ENCODE measurements around the gene NUCB1. TPM values are rescaled to one million over a fixed set of nuclear protein-coding genes. Genes with fewer than 3 reads are reported as not detected.

The NUCB1 gene
- total and polyA plus RNA-seq, 10 donors, result 67.6 to 321 (median 237) TPM

- H3K27me3 ChIP-seq (replicated peaks in 1 of 7), result no peaks in the 10 kb centered on the region
- peaks cover 3 to 60% (median 39%) of the 10 kb centered on the region in 6 donors for H3K36me3 ChIP-seq
- H3K27ac ChIP-seq, result peak overlapping the region; percentile 81 to 98 (median 97)
- DNase-seq, result peak; percentile 96
- 9 to 16% (median 11%) methylated on average over 27 to 36 of the region's 36 CpGs for WGBS, 5 donors
- peak in 2 of 3 donors; percentile 8 to 20 for TF ChIP-seq POLR2A (IDR thresholded peaks at IDR 0.05)
- TF ChIP-seq CTCF (IDR thresholded peaks at IDR 0.05 in 8 of 11, conservative IDR thresholded peaks at IDR 0.05 in 3 of 11), result no peak
- TF ChIP-seq POLR2AphosphoS5 (IDR thresholded peaks at IDR 0.05), result peak in 1 of 3 donors; percentile 79
- no peaks in the 10 kb centered on the region for H3K9me3 ChIP-seq
- peaks cover 35 to 90% (median 75%) of the 10 kb centered on the region in 6 donors for H3K4me1 ChIP-seq
- intact Hi-C loops (cut with DNase I; ENCODE audit: low total_unique reads), result loop anchor here (10.0 kb wide), 1 partner anchor 91 kb away; the partner anchor contains the start of gene PPP1R15A
- peak overlapping the region; percentile 74 to 99 (median 92) for H3K4me3 ChIP-seq
Observed at GRCh38 chr19:48965806-48966540, 65.9 kb downstream of the NUCB1 start.

GRCh38 chr19:48966541-48967345, 66.6 kb downstream of the NUCB1 start:
- DNase-seq, result peak; percentile 84
- peaks cover 35 to 88% (median 72%) of the 10 kb centered on the region in 6 donors for H3K4me1 ChIP-seq
- WGBS, 5 donors, result 73 to 88% (median 77%) methylated on average over 10 of the region's 10 CpGs

GRCh38 chr19:48967346-48968178, 67.5 kb downstream of the NUCB1 start:
- H3K27ac ChIP-seq, result peak overlapping the region in 7 of 8 donors; percentile 95 to 98 (median 97)
- H3K27me3 ChIP-seq (replicated peaks in 1 of 7), result no peaks in the 10 kb centered on the region
- peaks cover 3 to 64% (median 40%) of the 10 kb centered on the region in 6 donors for H3K36me3 ChIP-seq
- DNase-seq, result peak; percentile 83
- peaks cover 31 to 80% (median 64%) of the 10 kb centered on the region in 6 donors for H3K4me1 ChIP-seq
- peak overlapping the region in 5 of 8 donors; percentile 88 to 99 (median 97) for H3K4me3 ChIP-seq
- H3K9me3 ChIP-seq, result no peaks in the 10 kb centered on the region
- TF ChIP-seq POLR2A (IDR thresholded peaks at IDR 0.05), result peak in 1 of 3 donors; percentile 18
- peak in 2 of 3 donors; percentile 59 to 79 for TF ChIP-seq POLR2AphosphoS5 (IDR thresholded peaks at IDR 0.05)
- TF ChIP-seq CTCF (IDR thresholded peaks at IDR 0.05 in 8 of 11, conservative IDR thresholded peaks at IDR 0.05 in 3 of 11), result no peak
- WGBS, 5 donors, result 53 to 81% (median 69%) methylated on average over 14 of the region's 14 CpGs
- intact Hi-C loops (cut with DNase I; ENCODE audit: low total_unique reads), result loop anchor here (10.0 kb wide), 1 partner anchor 93 kb away; the partner anchor contains the start of gene PPP1R15A

More at GRCh38 chr19:48966541-48967345, 66.6 kb downstream of the NUCB1 start:
- TF ChIP-seq POLR2AphosphoS5 (IDR thresholded peaks at IDR 0.05) (no peak), POLR2A (IDR thresholded peaks at IDR 0.05) (peak in 1 of 3 donors; percentile 2)
- H3K27me3 ChIP-seq (replicated peaks in 1 of 7), result no peaks in the 10 kb centered on the region
- H3K9me3 ChIP-seq, result no peaks in the 10 kb centered on the region
- peaks cover 3 to 57% (median 40%) of the 10 kb centered on the region in 6 donors for H3K36me3 ChIP-seq
- intact Hi-C loops (cut with DNase I; ENCODE audit: low total_unique reads), result loop anchor here (10.0 kb wide), 1 partner anchor 92 kb away; the partner anchor contains the start of gene PPP1R15A
- peak overlapping the region; percentile 81 to 98 (median 97) for H3K27ac ChIP-seq
- H3K4me3 ChIP-seq, result peak overlapping the region; percentile 74 to 99 (median 92)

All from spleen (tissue), 11 donors.